GM21825 (cell line): Measurements from ENCODE around the gene SDK2.
"Not testable (repeated sequence)": the region's sequence is repeated elsewhere in the genome, so short reads cannot be mapped to it uniquely, and the experiment has no call there.

Experiments used
- ATAC-seq: cut with Tn5 transposase; IDR thresholded peaks from one replicate; pipeline ENCODE4 v1.9.1; 2021; ENCODE audit warnings: mild to moderate bottlenecking, moderate library complexity; ENCODE audit not compliant: unreplicated experiment

The SDK2 gene

GRCh38 chr17:73465130-73465952, 178.9 kb downstream of the SDK2 start:
- no peak for ATAC-seq

- no peak for ATAC-seq
Measured at GRCh38 chr17:73464447-73464846, 179.8 kb downstream of the SDK2 start.

DNA sequence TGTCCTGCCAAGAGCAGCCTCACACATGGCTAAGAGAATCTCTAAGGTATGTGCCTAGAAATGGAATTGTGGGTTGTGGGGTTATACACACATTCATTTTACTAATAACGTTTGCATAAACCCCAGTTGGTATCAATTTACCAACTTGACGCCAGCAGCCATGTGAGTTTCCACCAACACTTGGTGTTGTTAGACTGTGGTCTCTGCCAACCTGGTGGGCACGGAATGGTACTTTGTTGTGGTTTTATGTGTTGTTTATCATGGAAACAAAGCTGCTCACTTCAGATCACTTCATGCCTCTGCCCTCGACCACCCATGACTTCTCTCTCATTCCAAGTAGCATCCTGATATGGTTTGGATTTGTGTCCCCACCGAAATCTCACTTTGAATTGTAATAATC, 180.4 kb downstream of the SDK2 start:
- ATAC-seq, result no peak

GRCh38 chr17:73462823-73463222, 181.4 kb downstream of the SDK2 start:
- no peak for ATAC-seq

- ATAC-seq, result no peak
Measured at GRCh38 chr17:73459980-73460379, 184.3 kb downstream of the SDK2 start.

GRCh38 chr17:73455767-73456166, 188.5 kb downstream of the SDK2 start:
- no peak for ATAC-seq

- no peak for ATAC-seq
Measured at GRCh38 chr17:73455050-73455687, 189.1 kb downstream of the SDK2 start.

GRCh38 chr17:73453494-73453893, 190.8 kb downstream of the SDK2 start:
- not testable (repeated sequence) for ATAC-seq

GRCh38 chr17:73453090-73453489, 191.2 kb downstream of the SDK2 start:
- no peak for ATAC-seq

GRCh38 chr17:73452009-73452408, 192.2 kb downstream of the SDK2 start:
- no peak for ATAC-seq

GRCh38 chr17:73447319-73447718, 196.9 kb downstream of the SDK2 start:
- no peak for ATAC-seq

DNA sequence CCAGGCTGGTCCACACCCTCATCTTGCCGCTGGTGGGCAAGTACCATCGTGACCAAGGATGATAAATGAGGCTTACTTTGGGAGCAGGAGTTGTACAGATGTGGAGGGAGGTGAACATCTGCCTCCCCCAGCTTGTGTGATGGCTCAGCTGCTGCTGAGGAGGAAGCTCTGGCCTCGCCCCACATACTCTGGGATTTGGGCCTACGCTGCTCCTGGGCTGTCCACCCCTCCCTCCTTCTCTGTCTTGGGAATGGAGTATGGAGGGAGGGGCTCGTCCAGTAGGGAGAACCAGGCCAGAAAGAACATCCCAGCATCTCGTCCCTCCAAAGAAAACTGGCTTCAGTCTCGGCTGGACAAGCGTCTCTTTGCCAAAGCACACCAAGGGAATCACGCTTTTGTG, 197.6 kb downstream of the SDK2 start:
- ATAC-seq, result no peak

DNA sequence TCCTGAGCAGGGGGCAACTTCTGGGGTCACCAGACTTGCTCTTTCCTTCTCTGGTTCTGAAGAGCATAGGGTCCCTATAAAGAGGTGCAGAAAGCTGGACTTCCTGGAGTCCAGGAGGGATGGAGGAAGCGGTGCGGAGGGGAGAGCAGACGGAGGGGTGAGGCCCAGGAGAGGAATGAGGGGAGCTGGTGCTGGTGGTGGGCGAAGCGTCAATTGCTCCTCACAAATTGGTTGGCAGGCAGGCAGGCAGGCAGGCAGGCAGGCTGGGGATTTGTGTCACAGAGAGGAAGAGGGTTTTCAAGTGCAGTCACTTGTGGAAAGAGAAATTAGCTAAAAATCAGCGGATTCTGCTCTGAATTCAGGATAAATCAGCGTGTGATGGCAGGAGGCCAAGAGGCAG, 198.8 kb downstream of the SDK2 start:
- no peak for ATAC-seq

GRCh38 chr17:73444021-73444420, 200.2 kb downstream of the SDK2 start:
- ATAC-seq, result no peak

DNA sequence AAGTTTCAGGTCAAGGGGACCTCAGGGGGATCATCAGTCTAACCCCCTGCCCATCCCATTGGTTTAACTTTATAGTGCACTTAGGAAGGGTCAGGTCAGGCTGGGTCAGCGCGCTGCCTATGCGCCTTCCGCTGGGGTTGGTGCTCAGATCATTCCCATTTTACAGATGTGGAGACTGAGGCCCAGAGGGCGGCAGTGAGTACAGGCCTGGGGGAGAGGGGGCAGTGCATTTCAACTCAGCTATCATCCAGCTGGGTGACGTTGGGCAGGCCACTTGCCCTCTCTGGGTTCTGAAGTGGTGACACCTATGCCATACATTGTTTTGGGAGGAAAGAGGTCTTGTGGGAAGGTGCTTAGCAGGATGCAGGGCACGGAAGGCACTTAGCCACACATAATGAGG, 204.6 kb downstream of the SDK2 start:
- ATAC-seq, result no peak

- ATAC-seq, result no peak
Measured at GRCh38 chr17:73437826-73438225, 206.4 kb downstream of the SDK2 start.

DNA sequence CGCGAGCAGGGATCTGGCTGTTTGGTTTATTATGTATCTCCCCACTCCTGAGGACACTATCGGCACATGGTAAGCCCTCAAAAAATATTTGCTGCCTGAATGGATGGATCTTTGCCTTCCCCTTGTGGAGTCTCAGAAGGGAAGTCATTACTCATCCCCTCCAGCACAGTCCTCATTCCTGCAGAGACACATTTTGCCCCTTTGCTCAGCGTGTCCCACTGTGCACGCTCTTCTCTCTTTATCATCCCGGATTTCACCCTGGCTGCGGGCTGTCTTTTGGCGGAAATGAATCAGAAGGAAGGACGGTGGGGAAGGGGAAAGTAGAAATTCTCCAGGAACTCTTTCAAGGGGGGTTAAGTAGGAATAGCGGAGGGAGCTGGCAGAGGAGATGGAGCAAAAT, 207.3 kb downstream of the SDK2 start:
- no peak for ATAC-seq

- ATAC-seq, result no peak
Measured at GRCh38 chr17:73435412-73435811, 208.8 kb downstream of the SDK2 start.

GRCh38 chr17:73434154-73434553, 210.1 kb downstream of the SDK2 start:
- no peak for ATAC-seq

DNA sequence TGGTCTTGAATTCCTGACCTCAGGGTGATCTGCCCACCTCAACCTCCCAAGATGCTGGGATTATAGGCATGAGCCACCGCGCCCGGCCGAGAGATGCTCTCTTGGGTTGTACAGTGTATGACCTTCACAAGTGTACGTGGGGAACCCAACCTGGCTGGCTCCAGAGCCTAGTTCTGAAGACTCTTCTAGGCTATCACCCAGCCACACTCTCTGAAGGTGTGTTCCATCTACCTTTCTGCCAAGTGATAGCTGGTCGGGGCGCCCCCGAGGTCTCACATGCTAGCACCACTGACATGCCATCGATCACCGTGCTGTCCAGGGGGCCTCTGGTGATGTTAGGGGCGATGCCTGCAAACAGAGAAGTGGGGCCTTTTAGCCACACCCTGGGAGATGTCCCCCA, 210.7 kb downstream of the SDK2 start:
- no peak for ATAC-seq

DNA sequence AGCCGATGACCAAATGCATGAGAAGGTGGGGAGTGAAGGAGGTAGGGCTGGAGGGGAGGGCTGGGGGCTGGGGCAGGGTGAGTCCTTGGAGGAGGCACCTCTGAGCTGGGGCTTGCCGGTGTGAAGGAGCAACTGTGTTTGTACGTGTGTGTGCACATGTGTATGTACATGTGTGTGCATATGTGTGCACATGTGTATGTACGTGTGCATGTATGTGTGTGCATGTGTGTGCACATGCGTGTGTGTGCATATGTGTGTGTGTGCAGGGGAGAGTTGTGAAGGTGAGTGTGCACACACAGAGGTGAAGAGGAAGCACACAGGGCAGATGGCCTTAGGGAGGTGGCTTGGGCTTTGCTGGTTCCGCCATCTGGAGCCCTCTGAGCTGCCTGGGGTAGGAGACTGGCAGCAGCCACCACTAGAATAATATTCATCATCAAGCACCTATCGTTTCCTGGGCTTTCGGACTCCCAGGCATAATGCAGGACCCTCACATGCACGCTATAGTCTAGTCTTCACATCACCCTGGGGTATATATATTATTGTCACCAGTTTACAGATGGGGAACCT, 211.5 kb downstream of the SDK2 start:
- ATAC-seq, result no peak
